Measurements from ENCODE around the gene XPA.

The XPA gene

DNA sequence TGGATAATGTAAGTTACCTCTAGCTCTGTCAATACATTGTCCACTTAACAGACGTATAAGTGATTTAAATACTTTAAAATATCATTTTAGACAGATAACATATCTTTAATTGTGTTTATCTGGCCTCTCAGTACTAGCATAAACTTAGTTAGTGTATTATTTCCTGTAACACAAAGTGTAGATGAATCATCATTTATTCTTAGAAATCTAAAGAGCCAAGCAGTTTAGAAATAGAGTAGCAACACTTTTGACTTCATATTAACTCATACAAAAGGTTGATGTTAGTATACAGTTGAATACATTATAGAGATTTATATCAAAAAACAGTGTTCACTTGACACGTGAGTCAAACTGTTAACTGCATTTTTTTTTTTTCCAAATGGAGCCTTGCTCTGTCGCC is 45.5 kb downstream of the XPA start:
- ATAC-seq, result no peak
- DNase-seq, result no peak

- ATAC-seq (no peak), DNase-seq (no peak)
These were observed 49.1 kb downstream of the XPA start for GRCh38 chr9:97647996-97648395.

GRCh38 chr9:97645720-97646119 is 51.4 kb downstream of the XPA start:
- ATAC-seq, result no peak
- no peak for DNase-seq

DNA sequence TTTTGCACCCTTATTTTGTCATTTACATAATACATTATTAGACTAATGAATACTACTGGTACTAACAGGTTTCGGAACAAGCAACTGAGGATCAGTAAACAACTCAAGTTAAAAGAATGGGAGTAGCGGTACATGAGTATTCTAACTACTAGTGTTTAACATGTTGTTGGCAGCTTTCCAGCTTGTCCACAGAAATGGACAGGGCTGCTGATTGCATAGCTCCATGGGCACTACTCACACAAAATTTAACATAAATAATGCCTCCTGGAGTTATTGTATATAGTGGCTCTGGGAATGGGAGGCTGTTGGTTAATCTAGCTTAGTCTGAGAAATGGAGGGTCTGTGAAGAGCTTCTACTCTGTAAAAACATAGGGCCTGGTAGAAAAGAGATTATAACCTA is 56.8 kb downstream of the XPA start:
- DNase-seq, result no peak
- no peak for ATAC-seq

- ATAC-seq (no peak), DNase-seq (no peak)
These were observed 58.5 kb downstream of the XPA start for GRCh38 chr9:97638666-97639065.

- DNase-seq (no peak), ATAC-seq (no peak)
These were observed 60.2 kb downstream of the XPA start for GRCh38 chr9:97636903-97637302.

DNA sequence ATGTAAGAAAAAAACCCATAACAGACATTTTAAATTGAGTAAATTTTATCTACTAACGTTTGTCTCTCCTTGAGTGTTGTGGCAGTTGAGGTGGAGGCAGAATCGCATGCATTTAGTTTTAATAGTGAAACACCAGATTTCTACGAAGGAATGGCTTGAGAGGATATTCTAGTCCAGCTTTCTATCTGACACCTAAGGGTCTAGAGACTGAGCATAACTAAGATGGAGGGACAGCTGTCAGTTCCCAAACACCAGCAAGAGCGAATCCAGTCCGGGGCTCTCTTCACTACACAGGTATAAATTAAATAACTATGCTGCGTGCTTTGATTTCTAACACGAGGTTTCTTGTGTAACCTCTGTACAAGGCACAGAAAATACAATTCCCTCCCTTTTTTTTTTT is 62.1 kb downstream of the XPA start:
- DNase-seq (no peak), ATAC-seq (no peak)

DNA sequence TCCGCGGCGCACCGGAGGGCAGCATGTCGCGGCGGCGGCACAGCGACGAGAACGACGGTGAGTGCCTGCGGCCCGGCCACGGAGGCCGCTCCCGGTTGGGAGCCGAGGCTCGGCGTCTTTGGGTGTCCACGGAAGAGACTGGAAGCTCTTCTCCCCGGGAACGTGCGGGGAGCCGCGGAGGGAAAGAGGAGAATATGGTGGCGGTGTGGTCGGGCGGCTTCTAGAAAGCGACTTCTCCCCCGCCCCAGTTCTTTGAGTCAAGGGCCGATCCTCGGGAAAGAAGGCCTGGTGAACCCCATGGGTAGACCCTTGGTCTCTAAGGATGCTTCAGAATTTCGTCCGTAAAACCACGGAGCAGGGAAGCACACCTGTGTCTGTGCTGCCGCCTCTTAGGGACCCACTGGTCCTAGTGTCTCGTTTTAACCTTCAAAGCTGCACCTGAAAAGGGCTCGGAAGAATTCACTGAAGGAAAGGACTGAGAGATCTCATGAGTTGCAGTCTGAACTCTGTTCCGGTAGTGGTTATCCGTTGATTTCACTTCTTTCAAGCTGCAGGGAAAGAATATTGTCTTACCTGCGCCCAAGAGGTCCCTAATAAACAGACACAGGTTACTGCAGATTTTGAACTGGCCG is 63.2 kb downstream of the XPA start:
- no peak for ATAC-seq
- DNase-seq, result no peak

- peak; percentile 94 for DNase-seq
- peak; percentile 95 for ATAC-seq
These were observed 63.9 kb downstream of the XPA start, which contains the start of the genes NCBP1 and TSTD2 for GRCh38 chr9:97632985-97633858. Gene NCBP1, plus strand, starts transcription at chr9:97633821. Its CDS starts 61 bp downstream, at chr9:97633882. Gene TSTD2, minus strand, starts transcription at chr9:97633368. Its CDS starts 5,806 bp downstream, at chr9:97627562.

- ATAC-seq (peak; percentile 1), DNase-seq (peak; percentile 34)
These were observed 64.7 kb downstream of the XPA start for GRCh38 chr9:97632248-97632984.

DNA sequence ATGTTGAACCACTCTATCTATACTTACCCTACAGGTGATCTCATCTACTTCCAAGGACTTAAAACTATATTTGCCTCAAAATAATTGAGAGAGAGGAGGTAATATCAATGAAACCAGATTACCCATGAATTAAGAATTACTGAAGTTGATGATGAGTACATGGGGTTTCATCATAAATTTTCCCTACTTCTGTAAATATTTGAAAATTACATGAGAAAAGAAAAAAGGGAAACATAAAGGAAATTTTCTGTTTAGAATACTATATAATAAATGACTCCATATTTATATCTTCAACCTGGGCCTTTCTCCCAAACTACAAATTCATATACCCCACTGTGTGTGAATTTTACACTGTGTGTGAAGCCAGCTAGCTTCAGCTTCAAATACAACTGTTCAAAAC is 66.5 kb downstream of the XPA start:
- ATAC-seq, result no peak

DNA sequence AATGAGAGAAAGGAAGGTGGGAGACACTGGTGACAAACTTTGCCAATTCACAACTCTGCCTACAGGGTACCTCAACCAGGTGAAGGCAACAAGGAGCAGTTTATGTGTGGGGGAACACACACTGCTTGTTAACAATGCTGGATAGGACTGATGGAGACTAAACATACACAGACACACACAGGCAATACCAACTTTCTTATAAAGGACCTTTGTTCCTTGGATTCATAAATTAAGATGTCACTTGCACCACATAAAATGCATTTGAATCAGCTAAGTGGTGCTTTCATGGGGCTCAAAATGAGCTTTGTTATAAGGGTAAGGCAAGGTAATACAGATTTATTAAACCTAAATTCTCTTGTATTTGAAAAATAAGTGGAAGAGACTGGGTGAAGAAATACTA is 68.0 kb downstream of the XPA start:
- no peak for ATAC-seq
- DNase-seq, result no peak

More for the DNA sequence above, 66.5 kb downstream of the XPA start:
- no peak for DNase-seq

- DNase-seq, result no peak
- no peak for ATAC-seq
These were observed 68.5 kb downstream of the XPA start for GRCh38 chr9:97628668-97629067.

GRCh38 chr9:97627624-97628023 is 69.5 kb downstream of the XPA start:
- no peak for DNase-seq
- ATAC-seq, result no peak

- no peak for ATAC-seq
- no peak for DNase-seq
These were observed 71.5 kb downstream of the XPA start for GRCh38 chr9:97625620-97626019.

Data from stimulated activated naive CD8-positive, alpha-beta T cell treated with anti-CD3 and anti-CD28 coated beads, Interleukin-15, Interleukin-2, amounts not matched to agents 100 U/mL and 50 U/mL, for 24 hours (primary cell).